GM12874 (cell line): ENCODE data around the gene SNX33.

ENCODE experiments used
- TF ChIP-seq, protein P1 (sequence below): IDR thresholded peaks from 2 replicates; pipeline ENCODE4 v1.5.1; 2011; ENCODE audit warnings: low read depth, mild to moderate bottlenecking, control low read depth, low read length, moderate library complexity; ENCODE audit not compliant: insufficient read depth

Gene SNX33

DNA sequence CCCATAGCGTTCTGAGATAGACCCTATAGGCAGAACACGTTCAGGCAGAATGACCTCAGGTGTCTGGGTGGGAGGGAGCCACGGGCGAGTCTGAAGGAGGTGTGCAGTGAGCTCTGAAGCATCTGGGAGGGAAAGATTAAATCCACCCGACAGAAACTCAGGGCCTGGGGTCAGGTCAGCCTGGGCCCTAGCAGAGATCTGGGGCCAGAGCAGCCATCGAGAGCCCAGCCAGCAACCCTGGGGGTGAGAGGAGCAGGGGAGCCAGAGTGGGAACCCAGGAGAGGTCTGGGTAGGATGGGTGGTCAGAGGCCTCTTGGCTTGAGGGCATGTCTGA, 22.1 kb downstream of the SNX33 start:
- TF ChIP-seq, protein P1, sequence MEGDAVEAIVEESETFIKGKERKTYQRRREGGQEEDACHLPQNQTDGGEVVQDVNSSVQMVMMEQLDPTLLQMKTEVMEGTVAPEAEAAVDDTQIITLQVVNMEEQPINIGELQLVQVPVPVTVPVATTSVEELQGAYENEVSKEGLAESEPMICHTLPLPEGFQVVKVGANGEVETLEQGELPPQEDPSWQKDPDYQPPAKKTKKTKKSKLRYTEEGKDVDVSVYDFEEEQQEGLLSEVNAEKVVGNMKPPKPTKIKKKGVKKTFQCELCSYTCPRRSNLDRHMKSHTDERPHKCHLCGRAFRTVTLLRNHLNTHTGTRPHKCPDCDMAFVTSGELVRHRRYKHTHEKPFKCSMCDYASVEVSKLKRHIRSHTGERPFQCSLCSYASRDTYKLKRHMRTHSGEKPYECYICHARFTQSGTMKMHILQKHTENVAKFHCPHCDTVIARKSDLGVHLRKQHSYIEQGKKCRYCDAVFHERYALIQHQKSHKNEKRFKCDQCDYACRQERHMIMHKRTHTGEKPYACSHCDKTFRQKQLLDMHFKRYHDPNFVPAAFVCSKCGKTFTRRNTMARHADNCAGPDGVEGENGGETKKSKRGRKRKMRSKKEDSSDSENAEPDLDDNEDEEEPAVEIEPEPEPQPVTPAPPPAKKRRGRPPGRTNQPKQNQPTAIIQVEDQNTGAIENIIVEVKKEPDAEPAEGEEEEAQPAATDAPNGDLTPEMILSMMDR: no peak

DNA sequence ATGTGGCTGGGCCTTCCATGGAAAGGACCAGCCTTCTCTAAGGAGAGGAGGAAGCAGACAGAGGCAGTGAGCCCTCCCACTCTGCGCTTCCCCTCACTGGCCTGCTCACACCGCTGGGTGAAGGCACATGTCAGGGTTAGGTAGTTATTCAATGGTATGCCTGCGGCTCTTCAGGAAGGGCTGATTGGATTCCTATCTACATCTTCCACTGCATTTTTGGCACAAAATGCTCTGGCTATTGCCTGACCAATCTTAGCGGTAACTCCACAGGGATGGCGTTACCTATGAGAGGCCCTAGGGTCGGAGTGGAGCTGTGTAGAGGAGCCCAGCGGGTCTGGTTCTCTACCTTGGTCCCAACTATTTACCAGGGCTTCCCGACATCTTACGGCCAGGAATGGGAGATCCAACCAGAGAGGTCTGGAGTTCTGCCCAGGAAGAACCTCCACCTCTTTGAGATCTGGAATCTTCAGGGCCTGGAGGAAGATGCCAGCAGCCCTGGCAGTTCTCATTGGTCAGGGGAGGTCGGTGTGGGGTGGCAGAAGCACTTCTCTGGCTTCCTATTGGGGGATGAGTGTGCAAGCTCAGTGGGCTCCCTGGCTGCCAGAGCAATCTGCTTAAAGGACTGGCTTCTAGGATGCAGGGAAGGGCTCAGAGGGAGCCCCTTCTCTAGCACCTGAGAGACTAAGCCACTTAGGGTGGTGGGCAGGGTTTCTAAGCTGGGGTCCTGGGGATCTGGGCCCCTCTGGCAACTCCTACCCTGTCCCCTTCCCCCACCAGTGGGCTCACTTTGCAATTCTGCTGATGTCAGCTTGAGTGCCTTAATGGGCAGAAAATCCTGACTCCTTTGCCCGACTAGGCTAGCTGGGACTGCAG, 24.3 kb downstream of the SNX33 start:
- TF ChIP-seq, protein P1: no peak

DNA sequence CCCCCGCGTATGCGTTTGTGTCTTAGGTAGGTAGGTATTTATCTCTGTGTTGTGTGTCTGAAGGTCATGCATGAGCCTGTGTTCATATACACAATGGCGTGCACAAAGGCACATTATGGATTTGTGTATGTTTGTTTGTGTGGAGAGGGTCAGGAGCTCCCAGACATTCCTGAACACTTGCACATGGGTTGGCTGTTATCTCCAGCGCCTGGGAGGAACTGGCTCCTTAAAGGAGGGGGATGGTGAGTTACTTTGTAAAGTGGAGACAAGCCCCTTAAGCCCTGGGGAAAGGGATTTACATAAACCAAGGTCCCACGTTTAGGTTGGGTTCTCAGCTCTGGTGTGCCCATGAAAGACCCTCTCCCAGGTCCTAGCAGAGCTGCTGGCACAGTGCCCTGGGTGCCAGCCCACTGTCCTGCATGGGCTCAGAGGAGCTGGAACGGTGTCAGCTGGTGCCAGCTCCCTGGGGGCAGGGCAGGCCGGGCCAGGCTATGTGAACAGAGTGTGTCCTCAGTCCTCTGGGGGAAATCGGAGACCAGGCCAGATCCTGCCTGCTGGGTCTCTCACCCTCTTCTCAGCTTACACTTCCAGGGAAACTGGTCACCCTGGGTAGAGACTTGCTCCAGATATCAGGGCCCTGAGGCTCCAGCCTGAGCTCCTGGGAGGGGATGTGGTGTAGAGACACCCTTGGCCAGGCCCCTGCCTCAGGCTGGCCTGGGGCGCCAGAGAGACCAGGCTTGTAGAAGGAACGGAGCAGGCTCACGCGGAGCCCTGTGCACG, 25.1 kb downstream of the SNX33 start:
- TF ChIP-seq, protein P1: no peak

- TF ChIP-seq, protein P1: no peak
Measured at GRCh38 chr15:75673426-75674235, 25.9 kb downstream of the SNX33 start.

- TF ChIP-seq, protein P1: no peak
Measured at GRCh38 chr15:75674366-75674765, 26.7 kb downstream of the SNX33 start.

DNA sequence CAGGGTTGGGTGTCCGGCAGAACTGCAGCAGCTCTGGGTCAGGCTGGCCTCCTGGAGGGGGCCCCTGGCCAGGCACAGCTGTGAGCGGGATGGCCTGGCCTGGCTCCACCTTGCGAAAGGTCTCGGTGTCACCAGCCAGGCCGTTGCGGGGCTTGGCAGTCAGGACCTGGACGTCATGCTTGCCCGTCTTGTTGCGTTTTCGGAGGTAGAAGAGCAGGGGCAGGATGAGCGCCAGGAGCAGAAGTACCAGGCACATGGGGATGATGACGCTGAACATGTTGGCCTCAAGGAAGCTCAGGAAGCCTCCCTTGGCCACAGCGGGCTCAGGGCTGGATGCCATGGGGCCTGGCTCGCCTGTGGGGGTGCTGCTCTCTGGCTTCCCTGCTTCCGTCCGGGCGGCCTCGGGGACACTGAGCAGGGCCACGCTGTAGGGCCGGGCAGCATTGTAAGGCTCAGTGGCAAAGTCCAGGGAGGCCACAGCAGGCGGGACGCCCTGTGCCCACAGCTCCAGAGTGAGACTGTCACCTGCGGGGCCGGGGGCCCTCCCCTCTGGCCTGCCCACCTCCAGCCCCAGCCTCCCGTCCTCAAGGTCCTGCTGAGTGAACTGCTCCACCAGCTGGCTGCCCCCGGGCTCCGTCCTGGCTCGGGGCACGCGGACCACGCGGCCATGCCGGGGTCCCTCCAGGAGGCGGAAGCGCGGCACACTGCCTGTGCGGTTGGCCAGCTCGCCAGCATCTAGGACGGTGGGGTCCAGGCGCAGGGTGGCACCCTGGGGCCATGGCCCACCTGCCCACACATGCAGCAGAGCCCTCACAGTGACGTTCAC, 28.1 kb downstream of the SNX33 start:
- TF ChIP-seq, protein P1: no peak
